Heart left ventricle (tissue), 16 donors: ENCODE data around the gene SRCIN1. TPM values are rescaled to one million over a fixed set of nuclear protein-coding genes. Genes with fewer than 3 reads are reported as not detected.
A peak's percentile ranks its signal among the peaks of the same experiment; 100 is the strongest.

Experiments used
- ATAC-seq, 4 donors: fragments of 200-7000 bp; cut with Tn5 transposase; one replicate each; pipeline ENCODE4 v1.9.1; 2020 to 2022; ENCODE audit warnings: moderate library complexity in 4 of 4, mild to moderate bottlenecking in 3 of 4, moderate number of reproducible peaks in 1 of 4
- DNase-seq, 5 donors: peaks; one replicate each; pipeline ENCODE4 v3.0.0-alpha.2; 2020
- H3K27ac ChIP-seq, 12 donors: fragments of 200-600 bp; sonication (generic) in 4 of 12; one replicate each; pipeline versions ENCODE4 v1.5.0 to v1.8.0; 2016 to 2022; ENCODE audit warnings: mild to moderate bottlenecking in 2 of 12
- H3K27me3 ChIP-seq, 9 donors: fragments of 200-600 bp; sonication (generic) in 2 of 9; one replicate each; pipeline versions ENCODE4 v1.5.1 to v1.8.0; 2016 to 2022; ENCODE audit warnings: mild to moderate bottlenecking in 3 of 9
- H3K36me3 ChIP-seq, 9 donors: fragments of 200-600 bp; sonication (generic) in 2 of 9; one replicate each; pipeline versions ENCODE4 v1.5.0 to v1.8.0; 2018 to 2022; ENCODE audit warnings: mild to moderate bottlenecking in 2 of 9
- H3K4me1 ChIP-seq, 12 donors: fragments of 200-600 bp; sonication (generic) in 4 of 12; one replicate each; pipeline versions ENCODE4 v1.5.0 to v1.8.0; 2016 to 2022; ENCODE audit warnings: mild to moderate bottlenecking in 3 of 12
- H3K4me3 ChIP-seq, 12 donors: fragments of 200-600 bp; sonication (generic) in 4 of 12; one replicate each; pipeline versions ENCODE4 v1.5.0 to v1.8.0; 2017 to 2022; ENCODE audit warnings: mild to moderate bottlenecking in 9 of 12, moderate library complexity in 4 of 12
- H3K9me3 ChIP-seq, 12 donors: fragments of 200-600 bp; sonication (generic) in 4 of 12; one replicate each; pipeline versions ENCODE4 v1.5.0 to v1.8.0; 2016 to 2022; ENCODE audit warnings: mild to moderate bottlenecking in 1 of 12
- CTCF ChIP-seq, 12 donors: fragments of 200-600 bp; sonication (generic) in 4 of 12; IDR thresholded peaks; one replicate each; pipeline versions ENCODE4 v1.5.0 to v1.8.0; 2018 to 2022; ENCODE audit warnings: antibody characterized with exemption in 12 of 12, mild to moderate bottlenecking in 5 of 12
- POLR2A ChIP-seq, 2 donors: fragments of 450-650 bp; IDR thresholded peaks; one replicate each; pipeline ENCODE4 v1.6.1; 2017; ENCODE audit warnings: antibody characterized with exemption in 2 of 2, mild to moderate bottlenecking in 2 of 2, moderate library complexity in 2 of 2
- WGBS, 4 donors: extraction: QIAGEN DNeasy Blood & Tissue Kit in 2 of 4; methylation state at CpG; one replicate each; pipeline versions ENCODE4 v1.1.5 to v1.1.7; 2013 to 2018; 5-methylcytosine and 5-hydroxymethylcytosine counted together
- intact Hi-C, 10 donors: fragments of 100-400 bp; cut with DNase I; formaldehyde crosslinking; loops; one replicate each; pipeline versions ENCODE4 v1.11.1 to v1.14.2; 2022
- polyA plus RNA-seq, 2 donors: library from polyadenylated mRNA; stranded (reverse); fragments of 200-250 nt; gene quantifications; one replicate each; pipeline ENCODE4 v1.2.3, GENCODE V29; 2013
- total RNA-seq, 9 donors: library from RNA; depleted of rRNA in 2 of 9; stranded (reverse); fragments of >200 nt in 2 of 9; fragmentation: NEBNext Ultra II Directional in 3 of 9; extraction: Animal tissue kit (Norgen Biotek cat#: 25700) in 3 of 9; gene quantifications; one replicate each; pipeline versions ENCODE4 v1.1.0 to v1.2.4, GENCODE V29; 2016 to 2023
- donor health status: ischemic (EF 13 %, LVEDD 7.1; RV severe dilation, severe dysfunction).
- donor health status: healthy with polysubstance abuse.
- donor health status: DM: no; HTN: yes; CAD: no.
- donor health status: DM: no; HTN: no; CAD: no.
- donor health status: ischemic (EF 25% LVEDD 6.9; RV normal size, moderate dysfunction).
- donor health status: ischemic (EF 25% LVEDD 5.7; RV mildly dilated, moderate dysfunction).
- donor health status: healthy.
- donor health status: DM: yes; HTN: yes; CAD: no.
- donor health status: ischemic (EF 35%, LVEDD 5.7; RV mildly dilated, moderate dysfunction).
- donor health status: nonischemic (EF 11% LVEDD 7.7; RV severe dilation, severe dysfunction).
- donor health status: DM: yes; HTN: yes; CAD: no.
- donor health status: PGD.
- donor health status: ischemic (EF 29% LVEDD 5.4; RV normal size, mild dysfunction).
- donor health status: nonischemic (EF 23%, LVEDD 6.1; RV moderate dilation, normal function).

The SRCIN1 gene
- total and polyA plus RNA-seq, 11 donors, result 0.19 to 1.7 (median 0.95) TPM

- intact Hi-C loops, result loop anchor here in 2 of 10 donors (10.0 kb wide), 2 partner anchors 70 to 80 kb away; no protein-coding TSS in a partner anchor
- WGBS, 4 donors, result 53 to 61% (median 60%) methylated on average over 15 of the region's 15 CpGs
- no peak overlapping the region for H3K27ac ChIP-seq
- peaks cover 0 to 10% (median 0%) of the 10 kb centered on the region in 12 donors for H3K4me1 ChIP-seq
- H3K36me3 ChIP-seq, result no peaks in the 10 kb centered on the region
- H3K9me3 ChIP-seq, result no peaks in the 10 kb centered on the region
- H3K27me3 ChIP-seq, result peaks cover 0 to 85% (median 19%) of the 10 kb centered on the region in 9 donors
- TF ChIP-seq POLR2A (IDR thresholded peaks at IDR 0.05) (no peak), CTCF (IDR thresholded peaks at IDR 0.05) (no peak)
- DNase-seq, result no peak
- ATAC-seq, result no peak
- H3K4me3 ChIP-seq, result no peak overlapping the region
Observed at GRCh38 chr17:38585056-38585917, 20.5 kb downstream of the SRCIN1 start.

- 10 to 14% (median 12%) methylated on average over 19 of the region's 19 CpGs for WGBS, 4 donors
- Histone ChIP-seq H3K27me3 (peaks cover 7 to 85% (median 26%) of the 10 kb centered on the region in 9 donors), H3K4me3 (no peak overlapping the region), H3K27ac (no peak overlapping the region), H3K36me3 (no peaks in the 10 kb centered on the region), H3K9me3 (no peaks in the 10 kb centered on the region), H3K4me1 (peaks cover 0 to 10% (median 0%) of the 10 kb centered on the region in 12 donors)
- DNase-seq (peak; percentile 39 to 84 (median 56)), ATAC-seq (peak; percentile 74 to 91 (median 80))
- TF ChIP-seq POLR2A (IDR thresholded peaks at IDR 0.05) (no peak), CTCF (IDR thresholded peaks at IDR 0.05) (peak; percentile 79 to 98 (median 92))
- intact Hi-C loops, result loop anchor here in 5 of 10 donors (1.0 to 10.0 kb wide), 4 partner anchors 26 to 162 kb away; no protein-coding TSS in a partner anchor
Observed at GRCh38 chr17:38584350-38584925, 21.3 kb downstream of the SRCIN1 start.

GRCh38 chr17:38583828-38584349 lies 21.9 kb downstream of the SRCIN1 start:
- Histone ChIP-seq H3K36me3 (no peaks in the 10 kb centered on the region), H3K27ac (no peak overlapping the region), H3K27me3 (peaks cover 12 to 85% (median 30%) of the 10 kb centered on the region in 9 donors), H3K4me1 (peaks cover 0 to 12% (median under 1%) of the 10 kb centered on the region in 12 donors), H3K4me3 (no peak overlapping the region), H3K9me3 (no peaks in the 10 kb centered on the region)
- intact Hi-C loops, result loop anchor here in 5 of 10 donors (1.0 to 10.0 kb wide), 4 partner anchors 26 to 162 kb away; no protein-coding TSS in a partner anchor
- 63 to 80% (median 72%) methylated on average over 10 to 14 of the region's 14 CpGs for WGBS, 4 donors
- DNase-seq (no peak), ATAC-seq (no peak)
- no peak for TF ChIP-seq CTCF (IDR thresholded peaks at IDR 0.05)
- TF ChIP-seq POLR2A (IDR thresholded peaks at IDR 0.05), result no peak

GRCh38 chr17:38583176-38583575 lies 22.6 kb downstream of the SRCIN1 start:
- H3K27me3 ChIP-seq, result peaks cover 17 to 85% (median 34%) of the 10 kb centered on the region in 9 donors
- intact Hi-C loops, result loop anchor here in 3 of 10 donors (5.0 to 10.0 kb wide), 3 partner anchors 68 to 161 kb away; no protein-coding TSS in a partner anchor
- DNase-seq, result no peak

More at GRCh38 chr17:38583176-38583575, 22.6 kb downstream of the SRCIN1 start:
- no peak overlapping the region for H3K4me3 ChIP-seq
- WGBS, 4 donors, result 82 to 88% (median 88%) methylated on average over 3 of the region's 3 CpGs
- no peaks in the 10 kb centered on the region for H3K36me3 ChIP-seq
- H3K4me1 ChIP-seq, result peaks cover 0 to 19% (median 7%) of the 10 kb centered on the region in 12 donors
- ATAC-seq, result no peak
- TF ChIP-seq CTCF (IDR thresholded peaks at IDR 0.05) (no peak), POLR2A (IDR thresholded peaks at IDR 0.05) (no peak)
- H3K9me3 ChIP-seq, result no peaks in the 10 kb centered on the region
- H3K27ac ChIP-seq, result no peak overlapping the region
